ENCODE results near the gene RNF224.

- no peak for TF ChIP-seq CTCF (IDR thresholded peaks at IDR 0.05; ENCODE audit: borderline replicate concordance, extremely low read depth, low read length, poor library complexity, severe bottlenecking)
- no peak for TF ChIP-seq EZH2 (IDR thresholded peaks at IDR 0.05; ENCODE audit: borderline replicate concordance, low read depth, low read length, severe bottlenecking)
Observed at GRCh38 chr9:137218212-137218753, 9.0 kb upstream of the RNF224 start.

All from DND-41 (cell line).